CD4-positive, alpha-beta T cell (primary cell): ENCODE data around the gene VGLL4. TPM values are rescaled to one million over a fixed set of nuclear protein-coding genes. Genes with fewer than 3 reads are reported as not detected.
A peak's percentile ranks its signal among the peaks of the same experiment; 100 is the strongest.

Experiments used
- ATAC-seq: fragments of 200-7000 bp; cut with Tn5 transposase; one replicate; pipeline ENCODE4 v1.10.0; 2022; ENCODE audit warnings: mild to moderate bottlenecking; ENCODE audit not compliant: poor library complexity
- CTCF ChIA-PET: fragments of 350-600 bp; sonication (Branson Sonifier 250); formaldehyde crosslinking; loops from one replicate; lab custom pipeline; 2021; ENCODE audit warnings: antibody characterized with exemption, inconsistent platforms; lab: Charles Lee
- POLR2A ChIA-PET: fragments of 350-600 bp; sonication (Branson Sonifier 250); formaldehyde crosslinking; loops from one replicate; lab custom pipeline; 2021; ENCODE audit warnings: antibody characterized with exemption, inconsistent platforms; lab: Charles Lee
- DNase-seq, 14 experiments: peaks; one replicate each; pipeline ENCODE4 v3.0.0-alpha.2; 2013 to 2020; ENCODE audit warnings: mixed read lengths in 2 of 14
- H3K27ac ChIP-seq, 2 donors: one replicate each; pipeline versions ENCODE4 v1.5.1 to v1.7.0; 2013; ENCODE audit warnings: low read length in 2 of 2, low read depth in 1 of 2, mild to moderate bottlenecking in 1 of 2
- H3K27me3 ChIP-seq, 2 experiments: 1 replicate in 1 of 2; 2 replicates in 1 of 2; pipeline versions ENCODE4 v1.6.1 to v1.7.0; 2013; ENCODE audit warnings: low read length in 2 of 2, control low read depth in 1 of 2, mild to moderate bottlenecking in 1 of 2, moderate library complexity in 1 of 2; ENCODE audit not compliant: insufficient read depth in 2 of 2, control insufficient read depth in 1 of 2
- H3K36me3 ChIP-seq: one replicate; pipeline ENCODE4 v1.6.1; 2013; ENCODE audit warnings: low read length, control low read depth; ENCODE audit not compliant: insufficient read depth
- H3K4me1 ChIP-seq: one replicate; pipeline ENCODE4 v1.6.1; 2013; ENCODE audit warnings: low read length, control low read depth; ENCODE audit not compliant: insufficient read depth
- H3K4me3 ChIP-seq: one replicate; pipeline ENCODE4 v1.5.1; 2013; ENCODE audit warnings: mild to moderate bottlenecking, low read length, moderate library complexity
- H3K9me3 ChIP-seq, 2 experiments: 1 replicate in 1 of 2; 2 replicates in 1 of 2; pipeline versions ENCODE4 v1.6.1 to v1.7.0; 2013; ENCODE audit warnings: low read length in 2 of 2, mild to moderate bottlenecking in 2 of 2, control low read depth in 1 of 2, moderate library complexity in 1 of 2; ENCODE audit not compliant: control insufficient read depth in 1 of 2, insufficient read depth in 1 of 2
- H3K27ac Mint-ChIP-seq: one replicate; pipeline ENCODE4 v1.8.0; 2020; ENCODE audit warnings: mixed read lengths
- H3K27me3 Mint-ChIP-seq: one replicate; pipeline ENCODE4 v1.8.0; 2021; ENCODE audit warnings: mixed read lengths
- H3K36me3 Mint-ChIP-seq: one replicate; pipeline ENCODE4 v1.8.0; 2021; ENCODE audit warnings: low read depth, mixed read lengths
- H3K4me1 Mint-ChIP-seq: one replicate; pipeline ENCODE4 v1.8.0; 2021; ENCODE audit warnings: low read depth, mixed read lengths
- H3K4me3 Mint-ChIP-seq: one replicate; pipeline ENCODE4 v1.8.0; 2020; ENCODE audit warnings: mild to moderate bottlenecking, mixed read lengths
- H3K9me3 Mint-ChIP-seq: one replicate; pipeline ENCODE4 v1.8.0; 2020; ENCODE audit warnings: mixed read lengths
- intact Hi-C, 2 experiments: fragments of 100-400 bp; cut with DNase I in 1 of 2; cut with micrococcal nuclease in 1 of 2; formaldehyde crosslinking; loops; one replicate each; pipeline versions ENCODE4 v1.15.1 to v1.9.0; 2023 to 2025; cut with DNase I, micrococcal nuclease
- total RNA-seq, 174 experiments: library from RNA in 2 of 174; stranded (reverse) in 2 of 174; gene quantifications; one replicate each; pipeline ENCODE4 v1.2.3 and lab custom pipeline; 2021 to 2026
- TF ChIP-seq, protein P1 (sequence below): fragments of 200-600 bp; IDR thresholded peaks from one replicate; pipeline ENCODE4 v1.8.0; 2022; ENCODE audit warnings: antibody characterized with exemption, mild to moderate bottlenecking

VGLL4 gene
- total RNA-seq, 2 experiments from 2014 or later: 10.5 to 11.3 TPM

DNA sequence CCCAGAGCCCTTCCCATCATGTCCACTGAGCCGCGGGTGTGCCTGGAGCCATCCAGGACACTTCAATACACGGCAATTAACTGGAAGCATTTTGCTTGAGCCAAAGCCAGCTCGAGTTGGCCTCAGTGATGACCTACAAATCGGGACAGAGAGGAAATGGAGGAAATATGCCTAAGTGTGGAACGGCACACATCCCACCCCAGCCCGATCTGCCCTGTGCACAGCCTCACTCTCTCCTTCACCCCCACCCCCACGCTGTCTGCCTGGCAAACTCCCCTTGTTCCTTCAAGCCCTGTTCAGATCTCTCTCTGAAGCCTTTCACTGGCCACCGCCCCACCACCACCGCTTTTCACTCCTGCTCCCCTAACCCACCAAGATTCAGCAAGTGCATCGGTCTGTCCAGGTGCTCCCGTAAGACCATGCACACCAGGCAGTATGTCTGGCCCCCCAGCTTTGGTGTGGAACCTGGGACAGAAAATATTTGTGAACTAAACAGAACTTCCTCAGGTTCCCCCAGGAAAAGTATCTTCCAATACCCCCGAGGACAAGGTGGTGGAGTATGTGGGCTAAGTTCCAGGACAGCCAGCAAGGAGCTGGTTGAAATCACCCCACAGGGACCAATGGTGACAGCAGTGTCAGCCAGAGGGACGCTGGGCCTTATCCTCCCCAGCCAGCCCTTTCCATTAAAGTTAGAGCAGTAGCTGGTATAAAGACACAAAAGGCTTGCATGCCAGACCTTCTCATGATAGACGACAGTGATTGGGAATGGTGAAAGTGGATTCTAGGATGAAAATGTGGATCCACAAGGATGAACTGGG is 83.7 kb downstream of the VGLL4 start:
- TF ChIP-seq, protein P1, sequence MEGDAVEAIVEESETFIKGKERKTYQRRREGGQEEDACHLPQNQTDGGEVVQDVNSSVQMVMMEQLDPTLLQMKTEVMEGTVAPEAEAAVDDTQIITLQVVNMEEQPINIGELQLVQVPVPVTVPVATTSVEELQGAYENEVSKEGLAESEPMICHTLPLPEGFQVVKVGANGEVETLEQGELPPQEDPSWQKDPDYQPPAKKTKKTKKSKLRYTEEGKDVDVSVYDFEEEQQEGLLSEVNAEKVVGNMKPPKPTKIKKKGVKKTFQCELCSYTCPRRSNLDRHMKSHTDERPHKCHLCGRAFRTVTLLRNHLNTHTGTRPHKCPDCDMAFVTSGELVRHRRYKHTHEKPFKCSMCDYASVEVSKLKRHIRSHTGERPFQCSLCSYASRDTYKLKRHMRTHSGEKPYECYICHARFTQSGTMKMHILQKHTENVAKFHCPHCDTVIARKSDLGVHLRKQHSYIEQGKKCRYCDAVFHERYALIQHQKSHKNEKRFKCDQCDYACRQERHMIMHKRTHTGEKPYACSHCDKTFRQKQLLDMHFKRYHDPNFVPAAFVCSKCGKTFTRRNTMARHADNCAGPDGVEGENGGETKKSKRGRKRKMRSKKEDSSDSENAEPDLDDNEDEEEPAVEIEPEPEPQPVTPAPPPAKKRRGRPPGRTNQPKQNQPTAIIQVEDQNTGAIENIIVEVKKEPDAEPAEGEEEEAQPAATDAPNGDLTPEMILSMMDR: no peak
- intact Hi-C loops: no loop called here
- DNase-seq (no peak), ATAC-seq (no peak)
- Mint-ChIP-seq H3K27me3 (no peaks in the 10 kb centered on the region), H3K4me1 (peaks cover 5% of the 10 kb centered on the region), H3K36me3 (peaks cover 54% of the 10 kb centered on the region), H3K4me3 (no peak overlapping the region), H3K27ac (peak overlapping the region; percentile 74), H3K9me3 (no peaks in the 10 kb centered on the region)
- Histone ChIP-seq H3K9me3 (no peaks in the 10 kb centered on the region), H3K27ac (no peak overlapping the region), H3K4me1 (no peaks in the 10 kb centered on the region), H3K4me3 (no peak overlapping the region), H3K27me3 (no peaks in the 10 kb centered on the region), H3K36me3 (peaks cover 61% of the 10 kb centered on the region)
- ChIA-PET POLR2A (no interaction called here), CTCF (no interaction called here)

DNA sequence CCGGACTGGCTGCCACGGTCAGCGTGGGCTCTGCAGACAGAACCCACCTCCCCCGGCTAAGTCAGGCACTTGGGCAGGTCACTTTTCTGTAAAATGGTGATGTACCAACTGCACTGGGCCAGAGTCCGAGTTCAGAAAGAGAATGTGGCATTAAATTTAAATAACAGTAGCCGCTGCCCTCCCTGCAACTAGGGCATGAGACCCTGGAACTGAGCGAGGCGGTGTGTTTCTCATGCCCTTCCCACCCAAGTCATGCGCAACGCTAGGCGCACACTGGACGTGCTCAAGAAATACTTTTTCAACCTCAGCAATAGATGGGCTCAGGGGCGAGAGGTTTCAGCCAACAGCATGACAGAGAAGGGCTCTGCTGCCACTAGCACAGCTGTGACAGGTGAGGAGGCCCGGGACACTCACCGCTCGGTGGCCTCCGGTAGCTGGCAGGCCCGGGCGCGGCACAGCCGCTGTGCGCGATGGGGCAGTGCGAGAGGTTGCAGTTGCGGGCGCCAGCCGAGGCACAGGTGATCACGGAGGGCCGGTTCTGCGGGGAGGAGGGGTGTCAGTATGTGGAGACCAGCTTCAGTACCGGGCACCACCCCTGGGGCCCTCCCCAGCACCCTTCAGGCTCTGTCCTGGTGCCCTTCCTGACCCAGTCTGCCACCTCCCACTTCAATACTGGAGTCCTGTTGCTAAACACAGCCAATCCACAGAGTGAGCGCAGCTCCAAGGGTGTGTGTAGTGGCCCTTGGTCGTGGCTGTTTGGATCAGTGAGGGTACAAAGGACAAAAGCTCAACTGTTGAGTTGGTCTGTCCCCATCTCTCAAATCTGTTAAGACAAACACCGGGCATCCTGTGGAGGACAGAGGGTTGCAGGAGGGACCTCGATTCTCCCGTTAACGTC is 84.5 kb downstream of the VGLL4 start:
- no peaks in the 10 kb centered on the region for H3K9me3 Mint-ChIP-seq
- ATAC-seq: no peak

DNA sequence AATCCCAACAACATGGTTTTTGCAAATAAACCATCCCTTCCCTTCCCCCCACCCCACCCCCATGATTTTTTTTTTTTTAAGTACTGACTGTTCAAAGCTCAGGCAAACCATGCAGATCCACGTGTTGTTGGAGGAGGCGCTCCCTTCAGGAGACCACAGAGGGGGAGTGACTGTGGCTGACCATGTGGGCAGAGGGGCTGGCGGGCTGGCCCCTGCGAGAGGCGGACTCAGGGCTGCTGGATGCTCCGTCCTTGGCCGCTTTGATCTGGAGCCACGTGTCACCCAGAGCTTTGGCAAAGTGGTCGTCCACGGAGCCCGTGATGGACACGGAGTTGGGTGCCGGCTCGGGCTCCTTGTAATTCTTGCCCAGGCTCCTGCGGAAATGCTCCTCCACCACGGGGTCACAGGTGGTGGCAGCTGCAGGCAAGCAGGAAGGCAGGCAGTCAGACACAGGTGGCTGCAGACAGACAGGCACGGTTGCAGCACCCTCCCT is 85.3 kb downstream of the VGLL4 start:
- ChIA-PET CTCF (no interaction called here), POLR2A (no interaction called here)
- Histone ChIP-seq H3K4me3 (no peak overlapping the region), H3K27me3 (no peaks in the 10 kb centered on the region), H3K27ac (no peak overlapping the region), H3K9me3 (no peaks in the 10 kb centered on the region), H3K4me1 (no peaks in the 10 kb centered on the region), H3K36me3 (peaks cover 61% of the 10 kb centered on the region)
- intact Hi-C loops: no loop called here
- peaks cover 46% of the 10 kb centered on the region for H3K36me3 Mint-ChIP-seq
- TF ChIP-seq, protein P1: no peak
- H3K9me3 Mint-ChIP-seq: no peaks in the 10 kb centered on the region
- ATAC-seq (no peak), DNase-seq (no peak)
- H3K4me1 Mint-ChIP-seq: peaks cover 5% of the 10 kb centered on the region
- no peaks in the 10 kb centered on the region for H3K27me3 Mint-ChIP-seq
- peak overlapping the region; percentile 43 for H3K27ac Mint-ChIP-seq
- H3K4me3 Mint-ChIP-seq: no peak overlapping the region

More for the DNA sequence above, 84.5 kb downstream of the VGLL4 start:
- Histone ChIP-seq H3K4me1 (no peaks in the 10 kb centered on the region), H3K4me3 (no peak overlapping the region), H3K36me3 (peaks cover 61% of the 10 kb centered on the region), H3K27me3 (no peaks in the 10 kb centered on the region), H3K27ac (no peak overlapping the region), H3K9me3 (no peaks in the 10 kb centered on the region)
- H3K4me1 Mint-ChIP-seq: peaks cover 5% of the 10 kb centered on the region
- no peaks in the 10 kb centered on the region for H3K27me3 Mint-ChIP-seq
- H3K4me3 Mint-ChIP-seq: no peak overlapping the region
- ChIA-PET CTCF (no interaction called here), POLR2A (no interaction called here)
- no peak overlapping the region for H3K27ac Mint-ChIP-seq
- DNase-seq: no peak
- H3K36me3 Mint-ChIP-seq: peaks cover 52% of the 10 kb centered on the region
- TF ChIP-seq, protein P1: no peak
- intact Hi-C loops: no loop called here
